ENCODE data around the gene TRIM71. TPM values are rescaled to one million over a fixed set of nuclear protein-coding genes. Genes with fewer than 3 reads are reported as not detected.

Gene TRIM71
- total and polyA plus RNA-seq, 9 donors = 0.05 to 0.43 (median 0.07) TPM; not detected in 4

- H3K9me3 ChIP-seq = no peaks in the 10 kb centered on the region
- no peak for DNase-seq
- 91 to 97% (median 95%) methylated on average over 10 of the region's 10 CpGs for WGBS, 3 donors
- no peaks in the 10 kb centered on the region for H3K27me3 ChIP-seq
- H3K36me3 ChIP-seq = no peaks in the 10 kb centered on the region
- no peak overlapping the region for H3K27ac ChIP-seq
- TF ChIP-seq EP300 (IDR thresholded peaks at IDR 0.05) (no peak), POLR2A (IDR thresholded peaks at IDR 0.05) (no peak)
- TF ChIP-seq, protein P1, sequence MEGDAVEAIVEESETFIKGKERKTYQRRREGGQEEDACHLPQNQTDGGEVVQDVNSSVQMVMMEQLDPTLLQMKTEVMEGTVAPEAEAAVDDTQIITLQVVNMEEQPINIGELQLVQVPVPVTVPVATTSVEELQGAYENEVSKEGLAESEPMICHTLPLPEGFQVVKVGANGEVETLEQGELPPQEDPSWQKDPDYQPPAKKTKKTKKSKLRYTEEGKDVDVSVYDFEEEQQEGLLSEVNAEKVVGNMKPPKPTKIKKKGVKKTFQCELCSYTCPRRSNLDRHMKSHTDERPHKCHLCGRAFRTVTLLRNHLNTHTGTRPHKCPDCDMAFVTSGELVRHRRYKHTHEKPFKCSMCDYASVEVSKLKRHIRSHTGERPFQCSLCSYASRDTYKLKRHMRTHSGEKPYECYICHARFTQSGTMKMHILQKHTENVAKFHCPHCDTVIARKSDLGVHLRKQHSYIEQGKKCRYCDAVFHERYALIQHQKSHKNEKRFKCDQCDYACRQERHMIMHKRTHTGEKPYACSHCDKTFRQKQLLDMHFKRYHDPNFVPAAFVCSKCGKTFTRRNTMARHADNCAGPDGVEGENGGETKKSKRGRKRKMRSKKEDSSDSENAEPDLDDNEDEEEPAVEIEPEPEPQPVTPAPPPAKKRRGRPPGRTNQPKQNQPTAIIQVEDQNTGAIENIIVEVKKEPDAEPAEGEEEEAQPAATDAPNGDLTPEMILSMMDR (IDR thresholded peaks at IDR 0.05) = no peak
- H3K4me3 ChIP-seq = no peak overlapping the region
- intact Hi-C loops (cut with DNase I) = no loop called here
- H3K4me1 ChIP-seq (ENCODE audit: insufficient read depth) = no peaks in the 10 kb centered on the region
Observed at GRCh38 chr3:32903953-32904352, 86.2 kb downstream of the TRIM71 start.

GRCh38 chr3:32909999-32910398 lies 92.2 kb downstream of the TRIM71 start:
- 87 to 96% (median 89%) methylated on average over 3 of the region's 3 CpGs for WGBS, 3 donors
- Histone ChIP-seq H3K36me3 (no peaks in the 10 kb centered on the region), H3K27ac (no peak overlapping the region), H3K4me3 (no peak overlapping the region), H3K4me1 (ENCODE audit: insufficient read depth) (peaks cover 1% of the 10 kb centered on the region), H3K27me3 (no peaks in the 10 kb centered on the region), H3K9me3 (no peaks in the 10 kb centered on the region)
- intact Hi-C loops (cut with DNase I) = no loop called here
- TF ChIP-seq, protein P1 (IDR thresholded peaks at IDR 0.05) = no peak
- TF ChIP-seq EP300 (IDR thresholded peaks at IDR 0.05) (no peak), POLR2A (IDR thresholded peaks at IDR 0.05) (no peak)
- no peak for DNase-seq

- Histone ChIP-seq H3K4me1 (ENCODE audit: insufficient read depth) (peaks cover 1% of the 10 kb centered on the region), H3K36me3 (no peaks in the 10 kb centered on the region), H3K9me3 (no peaks in the 10 kb centered on the region), H3K27me3 (no peaks in the 10 kb centered on the region), H3K4me3 (no peak overlapping the region), H3K27ac (no peak overlapping the region)
- intact Hi-C loops (cut with DNase I) = no loop called here
- no peak for TF ChIP-seq POLR2A (IDR thresholded peaks at IDR 0.05)
- no peak for TF ChIP-seq EP300 (IDR thresholded peaks at IDR 0.05)
- TF ChIP-seq, protein P1 (IDR thresholded peaks at IDR 0.05) = no peak
- 73 to 87% (median 86%) methylated on average over 2 of the region's 2 CpGs for WGBS, 3 donors
- no peak for DNase-seq
Observed at GRCh38 chr3:32910954-32911353, 93.2 kb downstream of the TRIM71 start.

- 91 to 97% (median 97%) methylated on average over 1 of the region's 1 CpG for WGBS, 3 donors
- no peaks in the 10 kb centered on the region for H3K27me3 ChIP-seq
- H3K9me3 ChIP-seq = no peaks in the 10 kb centered on the region
- DNase-seq = no peak
- TF ChIP-seq POLR2A (IDR thresholded peaks at IDR 0.05) (no peak), EP300 (IDR thresholded peaks at IDR 0.05) (no peak)
- TF ChIP-seq, protein P1 (IDR thresholded peaks at IDR 0.05) = no peak
- peaks cover 1% of the 10 kb centered on the region for H3K4me1 ChIP-seq (ENCODE audit: insufficient read depth)
- intact Hi-C loops (cut with DNase I) = no loop called here
- no peaks in the 10 kb centered on the region for H3K36me3 ChIP-seq
- H3K4me3 ChIP-seq = no peak overlapping the region
- no peak overlapping the region for H3K27ac ChIP-seq
Observed at GRCh38 chr3:32912046-32912445, 94.2 kb downstream of the TRIM71 start.
